Measurements from ENCODE around the gene CEP70.

Gene CEP70

DNA sequence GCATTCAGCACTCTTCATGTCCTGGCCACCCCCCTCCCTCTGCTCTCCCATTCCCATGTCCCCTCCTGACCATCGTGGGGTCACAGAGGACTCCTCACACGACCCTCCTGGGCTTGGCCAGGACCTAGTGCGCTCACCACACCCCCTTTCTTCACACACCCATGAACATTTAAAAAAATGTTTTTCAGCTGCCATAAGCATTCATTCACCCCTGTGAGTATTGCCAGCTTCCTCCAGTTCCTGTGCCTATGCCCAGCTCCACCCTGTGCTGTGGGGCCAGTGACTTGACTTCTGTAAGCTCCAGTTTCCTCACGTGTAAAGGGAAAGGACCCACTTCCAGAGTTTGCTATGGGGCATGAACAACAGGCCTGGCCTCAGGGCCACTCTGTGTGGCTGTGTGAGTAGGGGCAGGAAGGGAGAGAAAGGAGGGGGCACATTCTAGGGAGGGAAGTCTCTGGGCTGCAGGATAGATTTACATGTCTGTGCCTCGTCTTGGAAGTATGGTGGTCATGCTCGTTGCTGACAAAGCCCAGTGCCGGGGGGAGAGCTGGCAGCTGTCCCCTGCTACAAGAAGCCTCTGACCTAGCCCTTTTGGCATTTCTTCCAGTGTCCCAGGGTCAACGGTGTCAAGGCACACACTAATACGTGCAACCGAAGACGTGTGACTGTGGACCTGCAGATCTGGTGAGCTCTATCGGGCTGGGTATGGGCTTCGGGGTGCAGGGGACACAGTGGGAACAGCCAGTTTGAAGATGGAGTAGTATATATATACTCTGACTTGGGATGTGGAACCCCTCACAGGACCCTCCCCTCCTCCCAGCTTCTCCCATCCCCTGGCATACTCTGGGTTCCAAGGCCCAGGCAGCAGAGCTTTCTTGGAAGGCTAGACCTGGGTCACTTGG is 136.8 kb downstream of the CEP70 start:
- in situ Hi-C loops (cut with MboI; ENCODE audit: low sequenced_read_pairs): loop anchor here (25.0 kb wide), 1 partner anchor 480 kb away; the partner anchor contains the start of genes FOXL2 and FOXL2NB

- in situ Hi-C loops (cut with MboI; ENCODE audit: low sequenced_read_pairs): loop anchor here (25.0 kb wide), 1 partner anchor 481 kb away; the partner anchor contains the start of genes FOXL2 and FOXL2NB
These were observed 138.0 kb downstream of the CEP70 start for GRCh38 chr3:138455801-138456716.

- in situ Hi-C loops (cut with MboI; ENCODE audit: low sequenced_read_pairs): loop anchor here (25.0 kb wide), 1 partner anchor 483 kb away; the partner anchor contains the start of genes FOXL2 and FOXL2NB
These were observed 140.1 kb downstream of the CEP70 start for GRCh38 chr3:138453940-138454339.

- in situ Hi-C loops (cut with MboI; ENCODE audit: low sequenced_read_pairs): loop anchor here (25.0 kb wide), 1 partner anchor 485 kb away; the partner anchor contains the start of genes FOXL2 and FOXL2NB
These were observed 141.6 kb downstream of the CEP70 start for GRCh38 chr3:138452436-138452835.

- in situ Hi-C loops (cut with MboI; ENCODE audit: low sequenced_read_pairs): loop anchor here (25.0 kb wide), 1 partner anchor 486 kb away; the partner anchor contains the start of genes FOXL2 and FOXL2NB
These were observed 142.4 kb downstream of the CEP70 start for GRCh38 chr3:138451595-138452162.

GRCh38 chr3:138450704-138451424 is 143.2 kb downstream of the CEP70 start:
- in situ Hi-C loops (cut with MboI; ENCODE audit: low sequenced_read_pairs): loop anchor here (25.0 kb wide), 1 partner anchor 486 kb away; the partner anchor contains the start of genes FOXL2 and FOXL2NB

DNA sequence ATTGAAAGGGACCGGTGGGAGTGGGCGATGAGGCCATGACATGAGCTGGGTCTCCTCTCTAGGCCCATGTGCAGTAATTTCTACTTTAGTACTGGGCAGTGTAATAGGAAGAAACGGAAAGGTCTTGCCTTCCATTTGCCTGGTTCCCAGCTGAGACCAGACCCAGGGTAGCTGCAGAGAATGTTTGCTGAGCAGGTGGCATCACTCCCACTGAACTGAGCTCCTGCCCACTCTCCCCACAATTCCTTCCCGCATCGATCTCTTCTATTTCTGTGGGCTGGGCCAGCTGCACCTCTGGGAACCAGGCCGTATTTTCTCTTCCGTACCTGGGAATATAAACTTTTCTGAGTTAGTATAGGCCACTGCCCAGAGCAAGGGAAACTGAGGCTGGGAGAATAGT is 143.9 kb downstream of the CEP70 start:
- in situ Hi-C loops (cut with MboI; ENCODE audit: low sequenced_read_pairs): loop anchor here (25.0 kb wide), 1 partner anchor 487 kb away; the partner anchor contains the start of genes FOXL2 and FOXL2NB

DNA sequence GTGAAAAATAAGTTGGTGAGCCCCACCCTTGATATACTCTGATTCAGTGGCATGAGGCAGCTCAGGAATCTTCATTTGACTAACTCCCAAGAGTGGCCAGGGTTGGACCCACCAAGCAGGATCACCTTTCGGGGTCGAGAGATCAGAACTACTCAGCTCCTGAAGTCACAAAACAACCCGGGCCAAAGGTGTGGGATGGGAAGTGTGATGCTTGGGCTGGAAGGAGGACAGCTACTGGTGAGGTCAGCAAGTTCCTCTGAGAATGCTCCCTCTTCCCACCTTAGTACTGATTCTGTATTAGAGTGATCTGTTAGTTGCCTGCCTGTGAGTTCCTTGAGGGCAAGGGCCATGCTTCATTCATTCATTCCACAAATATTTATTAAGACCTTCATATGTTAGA is 144.6 kb downstream of the CEP70 start:
- in situ Hi-C loops (cut with MboI; ENCODE audit: low sequenced_read_pairs): no loop called here

- in situ Hi-C loops (cut with MboI; ENCODE audit: low sequenced_read_pairs): no loop called here
These were observed 145.4 kb downstream of the CEP70 start for GRCh38 chr3:138448631-138449030.

DNA sequence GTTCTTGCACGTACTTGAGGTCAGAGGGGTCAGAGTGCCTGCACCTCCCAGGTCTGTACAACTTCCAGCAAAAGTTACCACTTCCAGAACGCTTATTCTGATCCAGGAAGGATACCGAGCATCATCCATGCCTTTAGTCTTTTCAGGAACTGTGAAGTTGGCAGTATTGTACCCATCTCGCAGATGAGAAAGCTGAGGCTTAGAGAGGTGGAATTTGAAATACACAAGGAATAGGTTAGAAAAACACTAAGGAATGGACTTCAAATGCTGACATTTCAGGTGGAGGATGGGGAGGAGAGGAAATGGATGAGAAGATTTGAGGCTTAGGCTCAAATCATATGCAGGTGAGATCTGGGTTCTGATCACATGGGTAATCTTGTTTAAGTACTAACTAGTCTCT is 148.4 kb downstream of the CEP70 start:
- in situ Hi-C loops (cut with MboI; ENCODE audit: low sequenced_read_pairs): no loop called here

DNA sequence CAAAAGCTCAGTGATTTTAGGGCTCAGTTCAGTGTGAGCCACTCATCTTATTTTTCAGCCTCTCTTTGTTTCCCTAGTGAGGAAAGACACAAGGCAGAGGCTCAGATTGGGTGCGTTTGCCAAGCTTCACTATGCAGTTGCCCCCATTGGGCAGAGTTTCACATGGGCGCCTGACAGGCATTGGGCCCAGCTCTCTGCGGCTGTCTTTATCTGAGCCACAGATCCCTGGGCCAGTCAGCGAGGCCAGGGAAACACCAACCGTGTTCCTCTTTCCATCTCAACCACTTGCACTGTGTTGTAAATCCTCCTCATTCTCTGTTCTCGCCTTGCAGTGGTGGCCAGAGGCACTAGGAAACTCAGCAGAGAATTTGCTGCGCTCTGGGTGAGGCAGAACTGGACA is 148.8 kb downstream of the CEP70 start:
- in situ Hi-C loops (cut with MboI; ENCODE audit: low sequenced_read_pairs): no loop called here

Measured in HL-60/S4 treated with phorbol 12-myristate 13-acetate at 8.2 ng/mL for 4 days and 3 days (cell line).